Natural killer cell (primary cell): ENCODE data around the gene PLBD1. TPM values are rescaled to one million over a fixed set of nuclear protein-coding genes. Genes with fewer than 3 reads are reported as not detected.

ENCODE experiments used
- ATAC-seq, 3 donors: fragments of 150-1000 bp in 2 of 3; fragments of 200-7000 bp in 1 of 3; cut with Tn5 transposase; 1 replicate in 1 of 3; 2 replicates in 2 of 3; pipeline ENCODE4 v1.10.0; 2021; ENCODE audit warnings: mild to moderate bottlenecking in 2 of 3, moderate library complexity in 2 of 3
- DNase-seq, 2 donors: peaks; one replicate each; pipeline versions ENCODE4 v3.0.0 to v3.0.0-alpha.2; 2013 to 2021; ENCODE audit warnings: mixed read lengths in 1 of 2
- H3K27ac ChIP-seq: one replicate; pipeline ENCODE4 v1.5.1; 2013; ENCODE audit warnings: mild to moderate bottlenecking, low read length
- H3K27me3 ChIP-seq: one replicate; pipeline ENCODE4 v1.6.1; 2013; ENCODE audit warnings: low read length; ENCODE audit not compliant: control insufficient read depth, insufficient read depth
- H3K36me3 ChIP-seq: one replicate; pipeline ENCODE4 v1.6.1; 2013; ENCODE audit warnings: low read length; ENCODE audit not compliant: control insufficient read depth, insufficient read depth
- H3K4me1 ChIP-seq: one replicate; pipeline ENCODE4 v1.6.1; 2013; ENCODE audit warnings: low read length; ENCODE audit not compliant: control insufficient read depth, insufficient read depth
- H3K4me3 ChIP-seq: one replicate; pipeline ENCODE4 v1.5.1; 2013; ENCODE audit warnings: low read length
- H3K9me3 ChIP-seq: one replicate; pipeline ENCODE4 v1.6.1; 2013; ENCODE audit warnings: low read length; ENCODE audit not compliant: control insufficient read depth, insufficient read depth
- H3K27ac Mint-ChIP-seq, 2 donors: one replicate each; pipeline ENCODE4 v1.8.0; 2022; ENCODE audit warnings: mild to moderate bottlenecking in 2 of 2, mixed read lengths in 2 of 2, moderate library complexity in 1 of 2
- H3K27me3 Mint-ChIP-seq, 2 donors: one replicate each; pipeline ENCODE4 v1.8.0; 2022; ENCODE audit warnings: low read depth in 2 of 2, mixed read lengths in 2 of 2
- H3K36me3 Mint-ChIP-seq: one replicate; pipeline ENCODE4 v1.8.0; 2022; ENCODE audit warnings: mixed read lengths
- H3K4me1 Mint-ChIP-seq, 2 donors: one replicate each; pipeline ENCODE4 v1.8.0; 2022; ENCODE audit warnings: mixed read lengths in 2 of 2
- H3K4me3 Mint-ChIP-seq: one replicate; pipeline ENCODE4 v1.8.0; 2022; ENCODE audit warnings: mild to moderate bottlenecking, moderate library complexity, mixed read lengths
- H3K9me3 Mint-ChIP-seq, 2 donors: one replicate each; pipeline ENCODE4 v1.8.0; 2022; ENCODE audit warnings: mixed read lengths in 2 of 2
- CTCF ChIP-seq: fragments of 200-600 bp; IDR thresholded peaks from one replicate; pipeline ENCODE4 v1.8.0; 2022; ENCODE audit warnings: antibody characterized with exemption
- WGBS: methylation state at CpG from one replicate; pipeline ENCODE4 v1.1.7; 2013; ENCODE audit warnings: missing lambda C conversion rate; ENCODE audit not compliant: insufficient coverage; 5-methylcytosine and 5-hydroxymethylcytosine counted together
- intact Hi-C: fragments of 100-400 bp; cut with micrococcal nuclease; formaldehyde crosslinking; loops from one replicate; pipeline ENCODE4 v1.14.2; 2022
- total RNA-seq, 4 donors: library from RNA; stranded (reverse); fragments of 120-200 nt in 1 of 4; gene quantifications; one replicate each; pipeline versions ENCODE4 v1.2.3 to v1.2.4, GENCODE V29; 2013 to 2022

The PLBD1 gene
- total RNA-seq, 3 donors from 2014 or later (not counting 1 experiment from before 2014, with no cell fraction given) = 3.3 to 8.2 (median 4.6) TPM

DNA sequence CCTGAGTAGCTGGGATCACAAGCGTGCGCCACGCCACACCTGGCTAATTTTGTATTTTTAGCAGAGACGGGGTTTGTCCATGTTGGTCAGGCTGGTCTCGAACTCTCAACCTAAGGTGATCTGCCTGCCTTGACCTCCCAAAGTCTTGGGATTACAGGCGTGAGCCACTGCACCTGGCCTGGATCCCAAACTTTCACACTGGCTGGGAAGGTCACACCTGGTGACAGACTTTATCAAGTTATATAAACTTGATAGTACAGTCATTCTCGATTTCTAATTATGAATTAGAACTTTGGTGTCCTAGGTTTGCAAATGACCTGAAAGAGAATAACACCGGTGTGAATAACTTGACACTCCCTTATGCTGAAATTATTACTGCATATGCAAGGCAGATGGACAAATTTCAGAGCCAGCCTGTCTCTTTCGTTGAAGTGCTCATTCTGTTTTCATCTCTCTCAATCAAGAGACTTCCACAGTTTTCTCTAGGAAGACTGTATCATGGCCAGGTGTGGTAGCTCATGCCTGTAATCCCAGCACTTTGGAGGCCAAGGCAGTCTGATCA, 5.9 kb downstream of the PLBD1 start:
- no peak overlapping the region for H3K4me3 Mint-ChIP-seq
- DNase-seq (no peak), ATAC-seq (no peak)
- H3K27me3 ChIP-seq = no peaks in the 10 kb centered on the region
- WGBS = 98% methylated on average over 9 of the region's 9 CpGs
- H3K4me1 ChIP-seq = no peaks in the 10 kb centered on the region
- no peaks in the 10 kb centered on the region for H3K9me3 ChIP-seq
- H3K36me3 ChIP-seq = no peaks in the 10 kb centered on the region
- no peak overlapping the region for H3K27ac Mint-ChIP-seq
- H3K27me3 Mint-ChIP-seq = peaks cover 17 to 32% of the 10 kb centered on the region in 2 donors
- H3K36me3 Mint-ChIP-seq = no peaks in the 10 kb centered on the region
- TF ChIP-seq CTCF = no peak
- H3K27ac ChIP-seq = no peak overlapping the region
- intact Hi-C loops = no loop called here
- H3K4me3 ChIP-seq = no peak overlapping the region
- H3K4me1 Mint-ChIP-seq = no peaks in the 10 kb centered on the region
- no peaks in the 10 kb centered on the region for H3K9me3 Mint-ChIP-seq

- H3K4me1 Mint-ChIP-seq = no peaks in the 10 kb centered on the region
- H3K4me3 ChIP-seq = no peak overlapping the region
- 61% methylated on average over 6 of the region's 6 CpGs for WGBS
Observed at GRCh38 chr12:14560904-14561574, 6.6 kb downstream of the PLBD1 start.

GRCh38 chr12:14558473-14558959, 9.2 kb downstream of the PLBD1 start:
- Histone ChIP-seq H3K9me3 (no peaks in the 10 kb centered on the region), H3K4me1 (no peaks in the 10 kb centered on the region), H3K27ac (no peak overlapping the region), H3K36me3 (no peaks in the 10 kb centered on the region), H3K4me3 (no peak overlapping the region), H3K27me3 (no peaks in the 10 kb centered on the region)
- no peak for ATAC-seq
- H3K27ac Mint-ChIP-seq = no peak overlapping the region
- no peaks in the 10 kb centered on the region for H3K9me3 Mint-ChIP-seq
- intact Hi-C loops = no loop called here
- DNase-seq = no peak
- no peaks in the 10 kb centered on the region for H3K36me3 Mint-ChIP-seq
- no peaks in the 10 kb centered on the region for H3K4me1 Mint-ChIP-seq
- H3K27me3 Mint-ChIP-seq = peaks cover 3 to 14% of the 10 kb centered on the region in 2 donors
- no peak for TF ChIP-seq CTCF
- H3K4me3 Mint-ChIP-seq = no peak overlapping the region
- 2% methylated on average over 2 of the region's 4 CpGs for WGBS

More at GRCh38 chr12:14560904-14561574, 6.6 kb downstream of the PLBD1 start:
- H3K27ac ChIP-seq = no peak overlapping the region
- Mint-ChIP-seq H3K9me3 (no peaks in the 10 kb centered on the region), H3K27me3 (peaks cover 15 to 30% of the 10 kb centered on the region in 2 donors), H3K36me3 (no peaks in the 10 kb centered on the region), H3K27ac (no peak overlapping the region), H3K4me3 (no peak overlapping the region)
- H3K27me3 ChIP-seq = no peaks in the 10 kb centered on the region
- no peaks in the 10 kb centered on the region for H3K9me3 ChIP-seq
- H3K36me3 ChIP-seq = no peaks in the 10 kb centered on the region
- no peak for TF ChIP-seq CTCF
- ATAC-seq = no peak
- intact Hi-C loops = no loop called here
- DNase-seq = no peak
- no peaks in the 10 kb centered on the region for H3K4me1 ChIP-seq
